Activated naive CD4-positive, alpha-beta T cell treated with anti-CD3 and anti-CD28 coated beads, Interleukin-2, amount 10 ng/mL, durations not matched to agents 7 days and 5 days (primary cell): ENCODE results near the gene COL5A2.

Source experiments
- CTCF ChIA-PET: fragments of 350-600 bp; sonication (Branson Sonifier 250); formaldehyde crosslinking; loops from one replicate; lab custom pipeline; 2021; ENCODE audit warnings: antibody characterized with exemption; lab: Charles Lee
- DNase-seq: peaks from one replicate; pipeline ENCODE4 v3.0.0-alpha.2; 2020
- H3K27ac Mint-ChIP-seq: one replicate; pipeline ENCODE4 v1.8.0; 2021; ENCODE audit warnings: mild to moderate bottlenecking, moderate library complexity, mixed read lengths
- H3K27me3 Mint-ChIP-seq: one replicate; pipeline ENCODE4 v1.8.0; 2021; ENCODE audit warnings: mild to moderate bottlenecking, mixed read lengths
- H3K36me3 Mint-ChIP-seq: one replicate; pipeline ENCODE4 v1.8.0; 2021; ENCODE audit warnings: mixed read lengths
- H3K4me1 Mint-ChIP-seq: one replicate; pipeline ENCODE4 v1.8.0; 2021; ENCODE audit warnings: mixed read lengths
- H3K4me3 Mint-ChIP-seq: one replicate; pipeline ENCODE4 v1.8.0; 2021; ENCODE audit warnings: mild to moderate bottlenecking, moderate library complexity, mixed read lengths
- H3K9me3 Mint-ChIP-seq: one replicate; pipeline ENCODE4 v1.8.0; 2021; ENCODE audit warnings: mixed read lengths

Gene COL5A2

GRCh38 chr2:189203177-189203799, 23.7 kb upstream of the COL5A2 start:
- peaks cover 7% of the 10 kb centered on the region for H3K4me1 Mint-ChIP-seq
- CTCF ChIA-PET: no interaction called here
- H3K36me3 Mint-ChIP-seq: no peaks in the 10 kb centered on the region
- H3K9me3 Mint-ChIP-seq: no peaks in the 10 kb centered on the region
- no peak for DNase-seq
- no peak overlapping the region for H3K4me3 Mint-ChIP-seq
- no peak overlapping the region for H3K27ac Mint-ChIP-seq
- no peaks in the 10 kb centered on the region for H3K27me3 Mint-ChIP-seq

DNA sequence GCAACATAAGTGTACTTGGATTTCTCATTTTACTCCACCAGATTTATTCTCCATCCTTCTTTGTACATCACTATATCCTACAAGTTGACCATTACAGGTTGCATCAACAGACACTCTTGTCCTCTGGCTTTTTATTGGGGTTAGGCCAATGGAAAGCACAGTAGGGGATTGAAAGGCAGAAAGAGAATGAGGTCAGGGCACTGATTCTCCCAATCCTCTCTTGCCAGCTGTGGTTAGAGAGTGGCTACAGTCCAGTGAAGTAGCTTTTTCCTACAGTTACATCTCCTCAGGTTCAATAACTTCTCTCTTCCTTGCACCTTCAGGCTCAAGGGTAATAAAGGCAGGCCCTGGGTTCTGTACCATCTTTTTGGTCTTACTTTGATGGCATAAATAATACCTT, 20.2 kb upstream of the COL5A2 start:
- CTCF ChIA-PET: interaction anchor here (1.2 kb wide), 1 partner anchor 21 kb away, joined by 3 read pairs; the partner anchor contains the start of gene COL5A2

GRCh38 chr2:189192766-189193165, 13.2 kb upstream of the COL5A2 start:
- no peaks in the 10 kb centered on the region for H3K36me3 Mint-ChIP-seq
- no peaks in the 10 kb centered on the region for H3K27me3 Mint-ChIP-seq
- CTCF ChIA-PET: no interaction called here
- DNase-seq: no peak
- no peaks in the 10 kb centered on the region for H3K9me3 Mint-ChIP-seq
- H3K27ac Mint-ChIP-seq: no peak overlapping the region
- H3K4me1 Mint-ChIP-seq: no peaks in the 10 kb centered on the region
- no peak overlapping the region for H3K4me3 Mint-ChIP-seq

More for the DNA sequence above, 20.2 kb upstream of the COL5A2 start:
- H3K9me3 Mint-ChIP-seq: no peaks in the 10 kb centered on the region
- H3K4me1 Mint-ChIP-seq: peaks cover 7% of the 10 kb centered on the region
- H3K36me3 Mint-ChIP-seq: no peaks in the 10 kb centered on the region
- no peak overlapping the region for H3K27ac Mint-ChIP-seq
- no peaks in the 10 kb centered on the region for H3K27me3 Mint-ChIP-seq
- DNase-seq: no peak
- H3K4me3 Mint-ChIP-seq: no peak overlapping the region

DNA sequence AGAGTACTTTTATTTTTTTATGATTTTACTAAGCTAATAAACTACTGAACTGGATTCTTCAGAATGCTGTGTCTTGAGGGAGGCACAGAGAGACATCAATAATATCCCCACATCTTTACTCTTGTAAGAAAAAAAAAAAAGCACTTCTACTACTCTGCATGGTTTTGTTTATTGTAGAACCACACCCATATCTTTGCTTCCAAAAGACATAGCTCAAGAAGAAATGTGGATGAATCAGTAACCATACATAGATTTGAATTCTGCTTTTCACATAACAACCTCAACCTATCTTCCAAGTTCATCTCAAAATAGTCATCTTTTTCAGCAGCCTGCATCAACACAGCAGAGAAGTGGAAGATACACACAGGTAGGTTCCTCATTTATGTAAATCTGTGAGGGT, 12.2 kb upstream of the COL5A2 start:
- no peak for DNase-seq
- CTCF ChIA-PET: no interaction called here

GRCh38 chr2:189190685-189191084, 11.1 kb upstream of the COL5A2 start:
- Mint-ChIP-seq H3K4me3 (no peak overlapping the region), H3K27me3 (no peaks in the 10 kb centered on the region), H3K36me3 (no peaks in the 10 kb centered on the region), H3K4me1 (no peaks in the 10 kb centered on the region), H3K27ac (no peak overlapping the region), H3K9me3 (no peaks in the 10 kb centered on the region)
- DNase-seq: no peak
- CTCF ChIA-PET: no interaction called here

More for the DNA sequence above, 12.2 kb upstream of the COL5A2 start:
- no peaks in the 10 kb centered on the region for H3K9me3 Mint-ChIP-seq
- no peak overlapping the region for H3K4me3 Mint-ChIP-seq
- H3K27me3 Mint-ChIP-seq: no peaks in the 10 kb centered on the region
- H3K27ac Mint-ChIP-seq: no peak overlapping the region
- no peaks in the 10 kb centered on the region for H3K4me1 Mint-ChIP-seq
- H3K36me3 Mint-ChIP-seq: no peaks in the 10 kb centered on the region

DNA sequence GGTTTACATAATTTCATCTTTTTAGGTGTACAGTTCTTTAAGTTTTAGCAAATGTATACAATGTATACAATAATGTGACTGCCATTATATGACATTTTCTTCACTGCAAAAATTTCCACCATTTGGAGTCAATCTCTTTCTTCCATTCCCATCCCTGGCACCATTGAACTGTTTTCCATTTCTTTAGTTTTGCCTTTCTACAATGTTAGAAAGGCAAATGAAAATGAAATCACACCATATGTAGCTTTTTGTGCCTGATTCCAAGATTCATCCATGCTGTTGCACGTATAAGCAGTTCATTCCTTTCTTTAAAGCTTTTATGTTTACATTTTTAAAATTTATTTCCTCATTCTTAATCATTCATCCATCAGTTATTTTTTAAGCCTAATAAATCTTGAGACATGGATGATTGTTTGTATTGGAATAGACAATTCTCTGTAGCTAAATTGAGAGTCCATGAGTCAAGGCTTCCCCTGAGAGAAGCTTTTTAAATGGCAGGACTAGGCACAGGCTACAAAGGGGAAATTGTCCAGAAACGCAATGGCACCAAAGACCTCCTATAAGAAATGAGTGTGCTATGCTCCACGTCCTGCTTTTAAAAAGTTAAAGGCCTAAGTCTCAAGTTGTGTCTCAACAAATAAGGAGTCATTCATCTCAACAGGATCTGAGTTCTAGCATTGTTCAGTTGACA, 8.7 kb upstream of the COL5A2 start:
- no peak overlapping the region for H3K27ac Mint-ChIP-seq
- no peaks in the 10 kb centered on the region for H3K36me3 Mint-ChIP-seq
- CTCF ChIA-PET: no interaction called here
- no peaks in the 10 kb centered on the region for H3K9me3 Mint-ChIP-seq
- H3K4me3 Mint-ChIP-seq: no peak overlapping the region
- no peak for DNase-seq
- no peaks in the 10 kb centered on the region for H3K27me3 Mint-ChIP-seq
- H3K4me1 Mint-ChIP-seq: no peaks in the 10 kb centered on the region

GRCh38 chr2:189183170-189183569, 3.6 kb upstream of the COL5A2 start:
- Mint-ChIP-seq H3K4me1 (peaks cover 8% of the 10 kb centered on the region), H3K36me3 (no peaks in the 10 kb centered on the region), H3K27me3 (peaks cover 12% of the 10 kb centered on the region), H3K4me3 (no peak overlapping the region), H3K27ac (no peak overlapping the region), H3K9me3 (no peaks in the 10 kb centered on the region)
- CTCF ChIA-PET: interaction anchor here (1.9 kb wide), 1 partner anchor 41 kb away, joined by 4 read pairs; no protein-coding TSS in a partner anchor
- DNase-seq: no peak

- no peaks in the 10 kb centered on the region for H3K9me3 Mint-ChIP-seq
- peaks cover 12% of the 10 kb centered on the region for H3K27me3 Mint-ChIP-seq
- H3K36me3 Mint-ChIP-seq: no peaks in the 10 kb centered on the region
- no peak for DNase-seq
- H3K4me3 Mint-ChIP-seq: no peak overlapping the region
- CTCF ChIA-PET: interaction anchor here (1.3 kb wide), 1 partner anchor 106 kb away, joined by 3 read pairs; no protein-coding TSS in a partner anchor
- no peak overlapping the region for H3K27ac Mint-ChIP-seq
- peaks cover 8% of the 10 kb centered on the region for H3K4me1 Mint-ChIP-seq
Measured at GRCh38 chr2:189181706-189182105, 2.1 kb upstream of the COL5A2 start.

DNA sequence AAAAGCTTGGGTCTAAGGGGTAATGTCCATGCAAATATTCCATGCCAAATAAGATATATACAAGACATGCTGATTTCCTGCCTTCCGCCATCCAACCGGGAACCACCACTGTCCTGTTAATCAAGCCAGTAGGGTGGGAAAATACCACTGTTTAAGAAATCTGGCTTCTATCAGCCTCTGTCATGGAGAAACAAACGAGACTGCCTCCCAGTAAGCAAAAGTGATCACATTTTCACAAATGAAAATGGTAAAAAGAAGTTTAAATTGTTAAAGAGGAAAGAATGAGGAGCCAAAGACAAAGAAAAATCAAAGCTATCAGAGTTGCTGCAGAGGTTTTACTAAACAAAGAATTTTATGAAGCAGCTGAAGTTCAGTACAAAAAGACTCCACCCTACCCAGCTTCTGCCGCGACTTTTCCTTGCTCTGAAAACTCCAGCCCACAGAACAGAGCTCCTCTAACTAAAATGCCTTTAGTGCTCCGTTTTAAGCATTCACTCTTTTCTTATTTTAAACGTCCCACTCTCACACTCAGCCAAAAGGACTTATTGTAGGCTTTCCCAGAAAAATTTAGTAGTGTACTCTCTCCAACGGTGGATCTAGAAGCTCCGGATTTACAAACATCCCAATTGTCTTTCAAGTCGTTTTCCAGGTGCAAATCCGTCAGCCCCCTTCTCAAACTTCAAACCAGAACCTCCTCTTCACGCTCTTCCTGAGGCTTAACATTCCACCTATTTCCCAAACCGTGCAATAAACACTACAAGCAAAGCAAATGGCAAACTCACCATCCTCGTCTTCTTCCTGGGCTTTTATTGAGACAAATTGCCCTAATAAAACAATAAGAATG, 613 bp downstream of the COL5A2 start:
- H3K27ac Mint-ChIP-seq: no peak overlapping the region
- DNase-seq: no peak
- no peaks in the 10 kb centered on the region for H3K9me3 Mint-ChIP-seq
- H3K36me3 Mint-ChIP-seq: no peaks in the 10 kb centered on the region
- CTCF ChIA-PET: interaction anchor here (0.8 to 1.3 kb wide), 4 partner anchors 10 to 36 kb away, joined by 3 to 4 read pairs (median 3); no protein-coding TSS in a partner anchor
- H3K27me3 Mint-ChIP-seq: peaks cover 12% of the 10 kb centered on the region
- peaks cover 8% of the 10 kb centered on the region for H3K4me1 Mint-ChIP-seq
- H3K4me3 Mint-ChIP-seq: no peak overlapping the region

GRCh38 chr2:189178054-189178453, 1.5 kb downstream of the COL5A2 start:
- H3K27ac Mint-ChIP-seq: no peak overlapping the region
- H3K4me1 Mint-ChIP-seq: peaks cover 8% of the 10 kb centered on the region
- no peaks in the 10 kb centered on the region for H3K9me3 Mint-ChIP-seq

DNA sequence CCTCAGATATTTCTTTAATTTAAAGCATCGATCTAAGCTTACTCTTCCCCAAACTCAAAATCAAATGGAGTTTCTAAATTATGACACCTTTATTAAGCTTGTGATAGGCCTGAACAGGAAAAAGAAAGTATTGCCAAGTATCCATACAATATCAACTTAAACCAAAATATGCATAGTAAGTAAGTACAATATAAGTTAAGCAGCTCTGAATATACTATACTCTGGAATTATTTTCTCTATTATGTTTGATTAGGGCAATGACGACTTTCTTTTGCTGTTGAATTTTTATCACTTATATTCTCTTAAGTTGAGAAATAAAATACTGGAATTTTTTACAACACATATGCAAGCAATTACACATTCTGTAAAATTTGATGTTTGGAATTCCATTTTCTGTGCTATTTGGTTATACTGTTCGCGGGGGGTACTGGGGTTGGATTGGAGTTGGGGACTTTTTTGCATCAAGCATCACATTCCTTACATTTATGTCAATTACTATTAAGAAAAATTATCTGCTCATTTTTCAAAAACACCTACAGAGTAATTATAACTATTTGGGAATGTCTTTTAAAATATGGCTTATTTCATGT, 2.2 kb downstream of the COL5A2 start:
- peaks cover 12% of the 10 kb centered on the region for H3K27me3 Mint-ChIP-seq
- no peak for DNase-seq
- no peaks in the 10 kb centered on the region for H3K36me3 Mint-ChIP-seq
- CTCF ChIA-PET: no interaction called here
- H3K4me1 Mint-ChIP-seq: peaks cover 8% of the 10 kb centered on the region
- no peak overlapping the region for H3K4me3 Mint-ChIP-seq
- H3K27ac Mint-ChIP-seq: no peak overlapping the region
- H3K9me3 Mint-ChIP-seq: no peaks in the 10 kb centered on the region

More at GRCh38 chr2:189178054-189178453, 1.5 kb downstream of the COL5A2 start:
- CTCF ChIA-PET: interaction anchor here (1.2 to 1.3 kb wide), 2 partner anchors 9 to 12 kb away, joined by 3 to 4 read pairs; no protein-coding TSS in a partner anchor
- DNase-seq: no peak
- Mint-ChIP-seq H3K27me3 (peaks cover 12% of the 10 kb centered on the region), H3K36me3 (no peaks in the 10 kb centered on the region), H3K4me3 (no peak overlapping the region)

GRCh38 chr2:189176516-189176915, 3.0 kb downstream of the COL5A2 start:
- H3K4me3 Mint-ChIP-seq: no peak overlapping the region
- no peaks in the 10 kb centered on the region for H3K36me3 Mint-ChIP-seq
- H3K9me3 Mint-ChIP-seq: no peaks in the 10 kb centered on the region
- peaks cover 8% of the 10 kb centered on the region for H3K4me1 Mint-ChIP-seq
- CTCF ChIA-PET: interaction anchor here (0.6 kb wide), 1 partner anchor 652 kb away, joined by 3 read pairs; no protein-coding TSS in a partner anchor
- H3K27me3 Mint-ChIP-seq: peaks cover 12% of the 10 kb centered on the region
- H3K27ac Mint-ChIP-seq: no peak overlapping the region
- no peak for DNase-seq

DNA sequence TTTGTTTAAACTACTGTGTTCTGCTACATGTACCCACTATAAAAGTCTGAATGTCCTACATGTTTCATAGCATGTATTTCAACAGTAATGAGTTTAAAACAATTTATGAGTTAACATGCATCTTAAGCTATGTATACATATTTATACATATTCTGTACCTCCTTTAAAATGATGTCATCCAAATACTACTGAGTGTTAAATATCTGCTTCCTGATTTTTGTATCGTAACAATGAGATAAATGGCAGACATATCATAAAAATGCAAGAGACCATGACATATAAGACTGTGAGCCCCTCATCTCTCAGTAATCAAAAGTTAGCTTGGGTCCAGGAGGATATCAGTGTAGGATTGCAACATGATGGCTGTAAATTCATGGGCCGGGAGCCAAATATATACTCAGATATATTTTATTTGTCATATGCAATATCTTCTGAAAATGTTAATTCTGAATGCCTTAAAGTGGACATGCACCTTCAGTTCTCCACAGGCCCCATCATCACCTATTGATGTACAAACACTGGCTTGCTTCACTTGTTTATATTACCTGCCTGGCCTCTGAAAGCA, 3.6 kb downstream of the COL5A2 start:
- CTCF ChIA-PET: interaction anchor here (0.6 kb wide), 2 partner anchors 161 to 651 kb away, joined by 3 to 5 read pairs; no protein-coding TSS in a partner anchor

More for the DNA sequence above, 3.6 kb downstream of the COL5A2 start:
- Mint-ChIP-seq H3K36me3 (no peaks in the 10 kb centered on the region), H3K9me3 (no peaks in the 10 kb centered on the region), H3K27me3 (peaks cover 12% of the 10 kb centered on the region), H3K4me3 (no peak overlapping the region), H3K27ac (no peak overlapping the region), H3K4me1 (peaks cover 8% of the 10 kb centered on the region)
- no peak for DNase-seq
